NCI-H510A (cell line): Measurements from ENCODE around the gene HEG1.
A peak's percentile ranks its signal among the peaks of the same experiment; 100 is the strongest.

Experiments used
- DNase-seq: peaks from one replicate; lab custom pipeline; 2025; lab: John Stamatoyannopoulos, UW

The HEG1 gene

DNA sequence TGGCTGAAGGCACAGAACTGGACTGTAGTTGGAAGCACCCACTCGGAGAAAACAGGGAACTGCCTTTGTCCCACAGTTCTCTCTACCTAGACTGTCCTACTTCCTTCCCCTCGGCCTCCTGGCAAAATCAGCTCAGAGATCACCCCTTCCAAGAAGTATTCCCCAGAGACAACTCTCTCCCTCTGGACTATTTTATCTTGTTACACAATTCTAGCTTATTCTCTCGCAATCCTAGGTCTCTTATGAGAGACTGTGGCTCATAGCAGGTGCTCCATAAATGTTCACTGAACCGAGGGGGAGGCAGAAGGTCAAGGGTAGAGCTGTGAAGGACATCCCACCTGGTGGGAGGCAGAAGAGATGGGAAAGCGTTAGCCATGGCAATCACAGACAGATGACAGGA, 10.6 kb downstream of the HEG1 start:
- no peak for DNase-seq

DNA sequence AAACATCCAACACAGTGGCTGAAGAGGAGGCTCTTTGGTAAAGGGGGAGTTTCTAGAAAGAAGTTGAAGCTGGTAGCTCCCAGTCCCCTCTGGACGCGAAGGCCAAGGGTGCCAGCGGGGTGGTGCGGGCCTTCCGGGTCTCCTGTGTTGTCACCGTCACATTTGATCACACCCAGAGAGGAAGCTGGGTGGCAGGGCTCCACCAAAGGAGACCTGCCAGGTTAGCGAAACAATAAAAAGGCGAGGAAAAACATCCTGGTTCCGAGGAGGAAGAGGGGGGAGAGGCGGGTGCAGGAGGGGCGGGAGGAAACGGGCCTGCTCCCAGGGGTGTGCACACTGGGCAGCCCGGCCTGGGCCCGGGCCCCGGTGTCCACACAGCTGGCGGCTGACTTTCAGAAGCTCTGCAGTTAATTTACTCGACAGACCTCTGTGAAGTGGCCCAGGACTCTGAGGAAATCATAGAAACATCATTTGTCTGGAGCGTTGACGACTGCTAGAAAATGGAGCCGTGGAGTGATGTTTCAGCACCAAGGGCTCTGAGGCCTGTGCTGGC, 12.1 kb downstream of the HEG1 start:
- DNase-seq, result no peak

DNA sequence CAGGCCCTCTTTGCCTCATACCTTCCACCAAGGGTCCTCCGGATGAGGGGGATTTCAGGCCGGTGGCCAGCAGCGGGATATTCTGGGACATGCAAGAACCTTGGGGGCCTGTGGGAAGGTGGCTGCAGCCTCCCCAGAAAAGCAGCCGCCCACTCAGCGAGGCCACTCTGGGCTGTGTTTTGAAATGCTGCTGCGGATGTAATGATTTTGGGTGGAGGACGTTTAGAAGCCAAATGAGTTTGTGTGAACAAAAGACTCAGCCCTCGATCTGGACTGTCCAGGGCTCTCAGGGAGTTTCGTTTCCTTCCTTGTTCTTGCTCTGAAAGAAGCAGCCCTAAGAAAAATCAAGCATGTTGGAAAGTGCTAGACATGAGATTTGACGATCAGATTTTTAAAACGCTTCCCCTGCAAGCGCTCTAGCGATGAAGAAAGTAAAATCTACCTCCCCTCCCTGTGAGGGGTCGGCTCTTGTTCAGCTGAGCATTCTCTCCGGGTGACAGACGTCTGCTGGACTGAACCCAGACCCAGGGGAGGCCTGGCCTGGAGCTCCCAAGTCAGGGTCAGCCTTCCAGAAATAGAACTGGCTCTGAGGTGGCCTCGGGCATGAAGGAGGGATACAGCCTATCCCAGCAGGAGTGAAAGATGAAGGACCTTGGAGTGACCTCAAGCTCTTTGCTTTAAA, 12.9 kb downstream of the HEG1 start:
- DNase-seq, result no peak

DNA sequence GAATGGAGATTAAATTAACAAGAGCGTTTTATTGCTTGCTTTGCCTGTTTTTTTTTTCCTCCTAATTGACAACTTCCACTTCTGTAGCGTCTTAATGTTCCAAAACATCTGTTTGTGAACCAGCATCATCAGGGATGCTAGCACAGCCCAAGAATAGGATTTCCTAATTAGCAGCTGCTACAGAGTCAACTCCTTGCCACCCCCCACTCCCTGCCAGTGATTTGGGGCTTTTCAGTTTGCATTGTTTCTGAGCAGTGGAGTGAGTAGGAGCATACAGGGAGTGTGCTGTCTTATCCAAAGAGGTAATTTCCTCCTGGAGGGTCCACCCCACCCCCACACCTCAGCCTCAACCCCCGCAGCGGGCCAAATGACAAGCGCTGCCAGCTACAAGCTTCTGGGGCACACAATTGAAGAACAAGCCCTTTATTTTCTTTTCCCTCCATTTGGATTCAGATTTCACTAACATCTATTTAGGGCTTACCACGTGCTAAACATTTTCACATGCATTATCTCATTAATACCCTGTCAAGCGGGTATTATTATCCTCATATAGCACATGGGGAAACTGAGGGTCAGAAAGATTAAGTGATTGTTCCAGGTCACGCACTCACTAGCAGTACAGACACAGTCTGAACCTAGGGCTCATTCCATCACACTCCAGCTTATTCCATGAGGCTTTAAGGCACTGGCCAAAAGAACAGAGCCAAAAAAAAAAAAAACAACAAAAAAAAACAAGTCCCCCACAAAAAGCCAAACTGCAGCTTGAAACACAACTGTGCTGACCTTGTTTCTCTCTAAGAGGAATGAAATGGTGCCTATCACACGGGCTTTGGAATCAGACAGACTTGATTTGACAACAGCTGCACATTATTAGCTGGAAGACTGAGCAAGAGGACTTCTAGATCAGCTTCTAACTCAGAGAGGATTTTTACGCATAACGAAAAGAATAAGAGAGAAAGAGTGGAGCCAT, 16.4 kb downstream of the HEG1 start:
- no peak for DNase-seq

DNA sequence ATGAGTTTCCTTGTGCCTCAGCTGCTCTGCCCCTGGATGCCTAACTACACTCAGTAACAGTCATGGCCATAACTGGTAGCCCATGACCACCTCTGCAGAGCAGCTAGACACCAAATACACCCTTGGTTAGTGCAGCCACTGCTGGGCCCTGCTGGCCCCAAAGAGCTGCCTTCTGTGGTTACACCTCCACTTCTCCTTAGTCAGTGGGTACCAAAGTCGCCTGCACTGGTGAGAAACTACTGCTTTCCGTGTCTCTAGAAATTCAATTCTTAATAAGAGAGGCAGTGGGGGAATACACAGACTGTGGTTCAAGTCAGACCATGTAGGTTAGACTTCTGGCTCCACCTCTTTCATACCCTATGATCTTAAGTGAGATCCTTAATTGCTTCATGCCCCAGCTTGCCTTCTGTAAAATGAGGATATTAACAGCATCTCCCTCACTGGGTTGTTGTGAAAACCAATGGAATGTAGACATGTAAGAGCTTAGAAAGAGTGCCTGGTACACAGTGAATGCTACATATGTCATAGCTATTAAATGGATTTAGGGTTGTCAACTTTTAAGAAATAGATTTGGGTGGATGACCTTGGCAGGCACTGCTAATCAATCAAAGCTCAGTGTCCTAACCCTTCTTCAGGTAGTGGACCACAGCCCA, 18.2 kb downstream of the HEG1 start:
- no peak for DNase-seq

DNA sequence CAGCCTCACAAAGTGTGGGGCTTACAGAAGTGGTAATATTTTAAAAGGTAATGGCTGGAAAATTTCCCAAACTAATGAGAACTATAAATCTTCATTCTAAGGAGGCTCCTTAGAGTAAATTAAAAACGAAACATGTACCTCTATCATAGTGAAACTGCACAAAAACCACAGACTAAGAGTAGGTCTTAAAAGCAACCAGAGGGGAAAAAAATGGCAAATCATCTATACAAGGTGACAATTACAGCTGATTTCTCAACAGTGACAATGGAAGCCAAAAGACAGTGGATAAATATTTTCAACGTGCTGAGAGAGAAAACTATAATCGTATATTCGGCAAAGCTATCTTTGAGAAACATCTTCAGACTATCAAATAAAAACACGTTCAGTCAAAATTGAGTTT, 20.6 kb downstream of the HEG1 start:
- DNase-seq, result no peak

DNA sequence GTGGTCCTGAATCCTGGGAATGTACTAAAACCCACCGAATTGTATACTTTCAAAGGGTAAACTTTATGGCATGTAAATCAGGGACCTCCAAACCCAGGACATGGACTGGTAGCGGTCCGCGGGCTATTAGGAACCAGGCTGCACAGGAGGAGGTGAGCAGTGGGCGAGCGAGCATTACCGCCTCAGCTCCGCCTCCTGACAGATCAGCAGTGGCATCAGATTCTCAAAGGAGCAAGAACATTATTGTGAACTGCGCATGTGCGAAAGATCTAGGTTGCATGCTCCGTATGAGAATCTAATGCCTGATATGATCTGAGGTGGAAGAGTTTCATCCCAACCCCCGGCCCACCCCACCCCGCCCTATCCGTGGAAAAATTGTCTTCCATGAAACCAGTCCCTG, 22.2 kb downstream of the HEG1 start:
- no peak for DNase-seq

DNA sequence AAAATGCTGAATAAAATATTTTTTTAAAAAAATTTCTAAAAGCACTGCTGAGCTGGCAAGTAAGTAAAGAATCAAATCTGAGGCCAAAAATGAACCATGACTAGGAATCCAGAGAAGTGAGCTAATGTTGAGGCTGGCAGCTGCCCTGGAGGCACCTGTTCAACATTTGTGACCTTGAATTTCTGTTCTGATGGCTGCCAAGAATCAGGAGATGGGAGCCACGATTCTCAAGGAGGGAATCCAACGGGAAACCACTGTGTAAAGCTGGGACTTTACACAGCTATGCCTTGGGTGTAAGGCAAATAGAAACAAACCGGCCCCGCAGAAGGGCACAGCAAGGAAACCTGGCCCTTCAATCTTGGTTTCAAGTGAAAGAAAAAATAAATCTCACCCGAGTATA, 22.7 kb downstream of the HEG1 start:
- no peak for DNase-seq

DNA sequence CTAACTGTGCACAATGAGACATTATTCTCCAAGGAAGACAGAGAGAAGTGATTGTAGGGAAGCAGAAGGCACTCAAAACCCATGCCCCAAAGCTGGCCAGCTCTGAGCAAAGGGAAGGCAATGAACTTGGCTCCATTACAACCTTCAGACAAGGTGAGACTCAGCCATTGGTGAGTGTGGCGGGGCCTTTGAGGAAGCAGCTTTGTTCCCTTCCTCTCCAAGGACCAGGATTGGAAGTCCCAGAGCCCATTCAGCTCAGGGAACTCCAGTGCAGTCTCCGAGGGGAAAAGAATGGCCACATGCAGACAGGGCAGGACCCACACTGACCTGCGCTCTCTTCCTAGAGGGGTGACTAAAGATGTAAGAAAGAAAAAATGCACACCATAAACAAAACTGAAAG, 23.1 kb downstream of the HEG1 start:
- no peak for DNase-seq

DNA sequence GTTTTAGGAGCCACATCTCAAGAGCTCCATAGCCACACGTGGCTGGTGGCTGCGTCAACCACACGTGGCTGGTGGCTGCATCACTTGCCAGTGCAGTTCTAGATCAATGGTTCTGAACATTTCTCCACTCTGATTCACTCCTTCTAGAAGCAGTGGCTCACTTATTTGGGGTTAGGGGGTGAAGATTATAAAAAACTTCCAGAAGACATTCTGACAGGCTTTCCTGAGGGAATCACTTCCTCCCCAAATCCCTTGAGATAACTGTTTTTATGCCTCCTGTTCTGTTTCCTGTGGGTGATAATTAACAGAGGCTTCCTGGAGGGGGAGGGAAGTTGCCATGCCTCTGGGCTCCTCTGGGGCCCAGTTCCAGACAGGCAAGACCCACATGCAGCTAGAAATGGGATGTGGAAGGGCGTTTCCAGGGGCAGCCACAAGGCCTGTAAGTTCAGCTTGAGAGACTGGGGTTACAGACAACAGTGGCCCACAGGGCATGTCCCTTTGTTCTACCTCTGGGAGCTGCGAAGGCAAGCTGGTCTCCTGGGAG, 23.6 kb downstream of the HEG1 start:
- DNase-seq, result no peak

DNA sequence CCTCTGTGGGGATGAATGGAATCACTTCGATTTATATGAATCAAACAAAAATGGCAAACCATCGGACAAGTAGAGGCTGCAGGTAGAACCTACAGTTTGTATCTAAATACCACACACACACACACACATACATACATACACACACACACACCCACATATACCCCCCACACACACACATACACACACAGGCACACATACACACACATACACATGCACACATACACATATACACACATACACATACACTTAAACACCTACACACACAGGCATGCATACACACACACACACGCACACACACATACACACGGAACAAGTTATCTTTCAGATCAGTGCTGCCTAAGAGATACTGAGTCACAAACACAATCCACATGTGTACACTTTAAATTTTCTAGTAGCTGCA, 24.3 kb downstream of the HEG1 start:
- no peak for DNase-seq

DNA sequence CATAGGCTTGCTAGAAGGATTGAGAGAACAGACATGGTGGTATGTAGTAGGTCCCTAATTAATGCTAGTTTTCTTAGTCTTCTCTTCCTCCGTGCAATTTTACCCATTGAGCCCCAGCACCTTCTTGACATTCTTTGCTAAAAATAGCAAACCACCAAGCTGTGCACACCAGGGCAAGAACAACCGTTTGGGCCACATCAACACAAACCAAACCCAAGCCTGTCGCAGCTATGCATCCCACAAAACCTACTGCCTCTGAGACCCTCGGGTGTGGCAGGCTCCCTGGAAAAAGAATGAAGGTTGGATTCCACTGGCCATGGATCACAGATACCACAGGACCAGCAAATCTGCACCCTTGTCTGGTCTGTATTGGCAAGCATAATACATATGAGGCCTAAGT, 27.1 kb downstream of the HEG1 start:
- DNase-seq, result no peak

DNA sequence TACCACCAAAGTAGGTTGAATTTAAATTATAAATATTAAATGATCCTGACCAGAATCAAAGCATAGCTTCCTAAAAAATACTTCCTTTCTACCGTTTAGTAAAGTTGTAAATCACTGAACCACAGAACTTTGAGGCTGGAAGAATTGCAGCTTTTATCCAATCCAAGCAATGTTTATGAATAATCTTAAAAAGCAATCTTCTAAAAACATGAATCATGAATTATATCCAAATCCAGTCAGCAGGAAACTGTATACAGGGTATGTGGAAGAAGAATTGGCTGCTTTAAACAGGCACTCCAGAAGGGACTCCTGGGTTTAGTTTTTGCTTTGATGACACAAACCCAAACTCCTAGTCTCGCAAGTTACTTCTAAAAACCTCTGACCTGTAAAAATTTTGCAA, 30.2 kb downstream of the HEG1 start:
- DNase-seq, result no peak

DNA sequence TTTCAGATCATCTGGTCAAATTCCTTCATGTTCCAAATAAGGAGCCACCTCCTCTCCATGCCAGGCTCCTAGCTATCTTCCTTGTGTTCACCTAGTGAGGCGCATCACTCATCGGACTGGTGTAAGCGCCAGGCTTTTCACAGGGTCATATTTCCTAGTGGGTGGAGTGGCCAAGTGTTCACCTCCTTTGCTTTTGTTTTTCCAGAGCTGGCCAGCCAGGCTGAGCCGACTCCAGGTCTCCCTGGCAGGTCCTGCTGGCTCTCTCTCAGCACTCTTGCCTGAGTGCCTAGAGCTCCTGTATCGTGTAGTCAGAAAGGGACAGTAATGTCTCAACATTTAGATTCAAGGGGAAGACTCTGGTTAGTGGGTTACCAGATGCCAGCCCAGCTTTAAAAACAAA, 31.0 kb downstream of the HEG1 start:
- peak; percentile 5 for DNase-seq

DNA sequence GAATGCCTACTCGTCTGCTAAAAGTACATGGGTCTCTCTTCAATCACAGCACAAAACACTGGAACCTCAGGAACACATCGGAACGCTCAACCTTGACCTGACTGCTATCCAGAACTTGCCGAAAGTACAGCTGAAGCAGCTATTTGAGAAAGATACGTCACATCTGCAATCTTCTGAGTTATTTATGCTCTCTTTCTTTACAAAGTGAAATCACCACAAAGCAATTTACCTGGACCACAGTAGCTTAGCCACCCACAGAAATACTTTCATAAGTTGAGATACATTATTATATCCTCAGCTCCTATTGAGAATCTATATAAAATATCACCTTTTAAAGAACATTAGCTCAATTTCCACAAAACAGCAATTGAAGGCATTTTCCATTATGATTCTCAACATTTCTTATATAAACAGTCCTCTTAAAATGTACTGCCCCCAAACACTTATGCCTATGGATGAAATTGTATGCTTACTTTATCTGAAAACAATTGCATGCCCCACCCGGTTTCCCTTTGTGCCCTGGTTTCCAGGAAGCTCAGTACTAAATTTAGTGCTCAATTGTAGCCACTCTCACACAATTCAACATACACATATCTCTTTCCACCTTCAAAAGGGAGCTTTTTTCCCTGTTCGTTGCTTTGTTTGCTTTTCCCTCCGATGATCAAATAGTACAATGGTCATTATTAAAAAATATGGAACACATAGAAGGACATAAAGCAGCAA, 31.8 kb downstream of the HEG1 start:
- no peak for DNase-seq

DNA sequence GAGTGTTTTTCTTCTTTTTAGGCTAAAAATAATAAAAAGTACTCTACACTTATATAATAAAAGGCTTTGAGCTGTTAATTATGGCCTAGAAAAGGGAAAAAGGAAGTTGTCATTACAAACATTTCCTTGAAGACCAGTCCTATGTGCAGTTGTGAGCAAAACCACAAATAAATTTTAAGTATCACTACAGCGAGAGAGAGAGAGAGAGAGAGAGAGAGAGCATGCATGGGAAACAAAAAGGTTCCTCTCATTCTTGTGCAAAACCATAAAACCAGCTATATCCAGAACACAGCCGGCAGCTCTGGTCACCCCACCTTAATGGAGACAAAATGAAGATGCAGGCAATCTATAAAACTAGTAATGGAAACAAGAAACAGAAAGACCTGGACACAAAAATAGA, 33.6 kb downstream of the HEG1 start:
- DNase-seq, result no peak

DNA sequence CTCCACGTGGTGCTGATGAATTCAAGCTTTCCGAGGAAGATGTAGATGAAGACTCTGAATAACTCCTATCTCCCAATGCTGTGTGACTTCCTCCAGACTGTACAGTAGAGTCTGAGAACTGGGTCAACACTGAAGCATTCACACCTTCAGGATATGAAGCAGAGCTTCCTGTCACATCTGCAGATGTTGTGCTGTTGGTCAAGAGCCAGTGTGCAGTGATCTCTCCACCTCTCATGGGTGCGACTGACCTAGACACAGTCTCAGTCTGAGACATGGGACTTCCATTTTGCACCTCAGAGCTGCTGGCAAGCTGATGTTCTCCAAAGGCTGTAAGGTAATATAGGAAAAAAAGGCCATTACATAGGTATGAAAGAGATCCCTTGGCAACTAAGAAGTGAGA, 36.5 kb downstream of the HEG1 start:
- no peak for DNase-seq

DNA sequence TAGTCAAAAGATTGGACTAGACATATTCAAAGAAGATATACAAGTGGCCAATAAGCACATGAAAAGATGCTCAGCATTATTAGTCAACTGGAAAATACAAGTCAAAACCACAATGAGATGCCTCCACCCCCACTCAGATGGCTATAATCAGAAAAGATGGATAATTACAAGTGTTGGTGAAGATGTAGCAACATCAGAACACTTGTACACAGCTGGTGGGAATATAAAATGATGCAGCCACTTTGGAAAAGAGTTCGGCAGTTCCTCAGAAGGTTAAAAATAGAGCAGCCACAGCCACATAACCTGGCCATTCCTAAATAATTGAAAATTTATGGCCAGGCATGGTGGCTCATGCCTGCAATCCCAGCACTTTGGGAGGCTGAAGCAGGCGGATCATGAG, 38.4 kb downstream of the HEG1 start:
- no peak for DNase-seq

DNA sequence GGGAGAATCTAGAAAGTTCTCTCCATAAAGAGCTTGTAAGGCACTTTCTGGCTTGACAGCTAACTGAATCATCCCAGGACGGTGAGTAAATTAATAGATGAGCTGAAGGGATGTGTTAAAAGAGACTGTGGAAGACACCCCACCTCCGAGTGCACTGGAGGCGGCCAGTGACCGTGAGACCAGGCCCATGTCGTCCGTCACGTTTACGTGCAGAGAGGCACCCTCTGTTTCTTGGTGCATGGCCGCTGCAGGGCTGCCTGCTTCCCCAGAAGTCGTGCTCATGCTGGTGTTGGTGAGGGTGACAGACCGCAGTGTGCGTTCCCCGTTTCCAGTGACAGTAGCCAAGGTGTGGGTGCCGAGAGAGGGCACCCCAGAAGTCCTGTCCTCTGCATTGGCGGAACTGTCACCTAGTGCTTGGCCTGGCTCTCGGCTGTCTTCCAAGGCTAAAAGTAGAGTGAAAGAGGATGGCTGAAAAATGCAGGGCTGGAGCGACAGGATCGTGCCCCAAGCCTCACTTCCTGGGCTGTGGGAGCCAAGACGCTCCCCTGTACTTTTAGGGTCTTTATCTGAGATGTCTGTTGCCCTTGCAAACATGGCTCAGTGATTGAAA, 41.1 kb downstream of the HEG1 start:
- no peak for DNase-seq

DNA sequence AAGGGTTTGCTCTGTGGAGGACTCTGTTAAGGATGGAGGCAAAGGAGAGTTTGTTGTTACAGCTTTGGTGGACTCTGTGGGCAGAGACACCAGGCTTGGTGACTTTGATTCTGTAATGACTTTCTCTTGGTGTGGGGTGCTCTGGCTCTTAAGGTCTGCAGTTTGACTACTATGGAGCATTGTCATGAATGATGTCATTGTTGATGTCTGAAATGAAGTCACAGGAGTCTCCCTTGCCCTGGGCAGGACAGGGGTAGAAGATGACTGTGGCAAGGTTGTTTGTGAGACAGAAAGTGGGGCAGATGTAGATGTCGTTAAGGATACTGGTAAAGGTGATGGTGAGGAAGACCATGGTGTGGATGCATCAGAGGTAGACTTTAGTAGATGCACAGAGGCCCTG, 42.7 kb downstream of the HEG1 start:
- no peak for DNase-seq

DNA sequence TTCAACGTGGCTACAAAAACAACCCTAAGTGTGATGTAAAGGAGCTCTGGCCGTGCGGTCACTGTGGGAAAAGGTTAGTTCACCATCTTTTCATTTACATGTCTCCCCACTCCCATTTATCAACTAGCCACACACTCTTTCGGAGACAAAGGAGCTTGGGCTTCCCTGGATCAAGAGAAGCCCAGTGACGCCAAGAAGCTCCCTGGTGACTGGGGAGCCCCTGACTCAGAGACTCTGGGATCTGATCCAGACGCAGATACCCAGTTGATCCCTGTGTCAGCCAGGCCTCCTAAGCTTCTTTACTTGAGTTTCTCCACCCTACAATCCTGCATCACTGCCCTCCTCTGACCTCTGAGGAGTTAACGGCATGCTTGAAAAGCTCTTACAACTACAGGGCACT, 43.9 kb downstream of the HEG1 start:
- DNase-seq, result no peak
